OCI-LY1 (cell line): ENCODE data around the gene UTS2B.

Experiments used
- CTCF ChIP-seq: fragments of 200-600 bp; sonication (generic), shearing (Covaris generic); IDR thresholded peaks from 2 replicates; pipeline ENCODE4 v1.5.1; 2017; ENCODE audit warnings: mild to moderate bottlenecking, antibody characterized with exemption, low read length, moderate library complexity, mixed read lengths
- EZH2 ChIP-seq: fragments of 200-600 bp; sonication (generic), shearing (Covaris generic); IDR thresholded peaks from 2 replicates; pipeline ENCODE4 v1.8.0; 2017; ENCODE audit warnings: borderline replicate concordance, mixed run types, mild to moderate bottlenecking, antibody characterized with exemption, low read length, moderate library complexity, mixed read lengths

GRCh38 chr3:191259486-191259885 is 70.8 kb downstream of the UTS2B start:
- TF ChIP-seq EZH2 (no peak), CTCF (no peak)
